ENCODE results near the gene EFEMP2.

EFEMP2 gene

DNA sequence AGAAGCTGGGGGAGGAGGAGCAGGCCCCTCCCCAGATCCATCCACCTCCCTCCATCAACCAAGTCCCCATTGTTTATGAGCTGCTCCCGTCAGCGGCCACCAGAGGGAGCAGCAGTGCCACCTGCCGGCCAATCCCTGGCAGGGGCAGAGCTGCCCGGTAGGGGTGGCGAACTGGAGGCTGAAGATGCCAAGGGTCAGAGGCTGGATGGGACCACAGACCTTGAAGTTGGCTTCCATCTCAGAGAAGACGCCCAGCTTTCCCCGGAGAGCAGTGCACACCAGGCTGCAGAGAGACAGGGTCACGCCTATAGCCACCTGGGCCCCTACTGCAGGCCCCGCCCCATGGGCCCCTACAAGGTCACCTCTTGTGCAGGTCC is 12.1 kb upstream of the EFEMP2 start:
- DNase-seq, result peak; percentile 59

DNA sequence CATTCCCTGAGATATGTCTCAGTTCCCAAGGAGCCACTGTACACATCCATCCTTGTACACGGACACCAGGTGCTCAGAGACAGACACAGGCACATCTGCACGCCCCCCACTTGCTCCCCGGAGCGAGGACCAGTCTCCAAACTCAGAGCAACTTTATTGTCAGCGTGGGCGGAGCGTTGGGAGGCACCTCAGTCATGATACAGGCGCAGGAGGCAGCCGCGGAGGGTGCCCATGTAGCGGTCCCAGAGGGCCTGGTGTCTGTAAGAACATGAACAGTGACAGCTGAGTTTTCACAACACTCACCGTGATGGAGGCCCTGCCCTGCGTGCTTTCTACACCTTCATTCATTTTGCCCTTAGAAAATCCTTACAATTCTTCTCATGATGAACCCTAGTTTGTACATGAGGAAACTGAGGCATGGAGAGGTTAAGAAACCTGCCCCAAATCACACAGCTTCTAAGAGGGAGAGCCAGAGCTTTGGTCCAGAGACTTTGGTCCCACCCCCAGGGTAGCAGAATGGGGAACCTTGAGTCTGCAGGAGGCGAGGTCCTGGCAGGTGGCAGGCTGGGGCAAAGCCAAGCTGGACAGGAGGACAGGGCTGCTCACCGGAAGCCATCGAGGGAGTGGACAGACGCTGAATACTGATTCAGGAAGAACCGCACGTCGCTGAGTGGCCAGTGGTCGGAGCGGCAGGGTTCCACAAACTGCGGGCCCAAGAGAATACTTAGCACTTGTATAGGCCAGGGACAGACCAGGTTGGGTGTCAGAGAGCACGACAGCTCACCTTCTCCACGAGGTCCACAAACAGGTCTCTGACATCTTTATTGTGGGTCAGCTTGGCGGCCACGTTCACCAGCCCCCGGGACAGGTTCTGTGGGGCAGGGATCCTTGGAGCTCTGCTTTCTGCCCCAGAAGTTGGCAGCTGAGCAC is 11.5 kb upstream of the EFEMP2 start:
- no peak for DNase-seq

DNA sequence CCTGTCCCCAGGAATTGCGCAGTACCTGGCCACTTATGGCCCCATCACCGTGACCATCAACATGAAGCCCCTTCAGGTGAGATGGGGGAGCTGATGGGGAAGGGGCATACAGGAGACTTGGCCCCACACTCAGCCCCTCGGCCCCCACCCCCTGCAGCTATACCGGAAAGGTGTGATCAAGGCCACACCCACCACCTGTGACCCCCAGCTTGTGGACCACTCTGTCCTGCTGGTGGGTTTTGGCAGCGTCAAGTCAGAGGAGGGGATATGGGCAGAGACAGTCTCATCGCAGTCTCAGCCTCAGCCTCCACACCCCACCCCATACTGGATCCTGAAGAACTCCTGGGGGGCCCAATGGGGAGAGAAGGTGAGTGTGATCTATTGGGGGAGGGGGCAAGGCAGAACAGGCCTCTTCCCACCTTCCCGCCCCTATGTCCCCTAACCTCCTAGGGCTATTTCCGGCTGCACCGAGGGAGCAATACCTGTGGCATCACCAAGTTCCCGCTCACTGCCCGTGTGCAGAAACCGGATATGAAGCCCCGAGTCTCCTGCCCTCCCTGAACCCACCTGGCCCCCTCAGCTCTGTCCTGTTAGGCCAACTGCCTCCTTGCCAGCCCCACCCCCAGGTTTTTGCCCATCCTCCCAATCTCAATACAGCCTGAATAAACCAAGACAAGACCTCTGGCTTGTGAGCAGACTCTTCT is 10.6 kb upstream of the EFEMP2 start:
- DNase-seq, result no peak

DNA sequence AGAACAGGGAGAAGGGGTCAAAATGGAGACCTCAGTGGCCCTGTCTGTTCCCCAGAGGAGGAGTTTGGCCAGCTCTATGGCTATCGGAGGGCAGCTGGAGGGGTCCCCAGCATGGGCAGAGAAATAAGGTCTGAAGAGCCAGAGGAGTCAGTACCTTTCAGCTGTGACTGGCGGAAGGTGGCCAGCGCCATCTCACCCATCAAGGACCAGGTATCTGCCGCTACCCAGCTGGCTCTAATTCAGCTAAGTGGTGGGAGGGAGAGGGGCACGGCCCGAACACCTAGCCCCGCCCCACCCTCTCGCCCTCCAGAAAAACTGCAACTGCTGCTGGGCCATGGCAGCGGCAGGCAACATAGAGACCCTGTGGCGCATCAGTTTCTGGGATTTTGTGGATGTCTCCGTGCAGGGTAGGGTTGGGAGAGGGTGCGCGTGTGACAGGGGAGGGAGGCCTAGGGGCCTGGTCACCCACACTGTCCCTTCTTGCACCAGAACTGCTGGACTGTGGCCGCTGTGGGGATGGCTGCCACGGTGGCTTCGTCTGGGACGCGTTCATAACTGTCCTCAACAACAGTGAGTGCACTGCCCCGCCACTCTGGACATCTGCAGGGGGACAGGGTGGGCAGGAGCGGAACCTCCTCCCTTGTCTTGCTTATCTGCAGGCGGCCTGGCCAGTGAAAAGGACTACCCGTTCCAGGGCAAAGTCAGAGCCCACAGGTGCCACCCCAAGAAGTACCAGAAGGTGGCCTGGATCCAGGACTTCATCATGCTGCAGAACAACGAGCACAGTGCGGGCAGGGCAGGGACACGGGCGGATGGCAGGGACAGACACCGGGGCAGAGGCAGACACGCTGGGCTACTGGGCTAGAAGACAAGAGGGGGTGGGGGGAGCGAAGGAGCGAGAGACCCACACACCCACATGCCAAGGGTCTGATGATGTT is 9.8 kb upstream of the EFEMP2 start:
- DNase-seq, result no peak

DNA sequence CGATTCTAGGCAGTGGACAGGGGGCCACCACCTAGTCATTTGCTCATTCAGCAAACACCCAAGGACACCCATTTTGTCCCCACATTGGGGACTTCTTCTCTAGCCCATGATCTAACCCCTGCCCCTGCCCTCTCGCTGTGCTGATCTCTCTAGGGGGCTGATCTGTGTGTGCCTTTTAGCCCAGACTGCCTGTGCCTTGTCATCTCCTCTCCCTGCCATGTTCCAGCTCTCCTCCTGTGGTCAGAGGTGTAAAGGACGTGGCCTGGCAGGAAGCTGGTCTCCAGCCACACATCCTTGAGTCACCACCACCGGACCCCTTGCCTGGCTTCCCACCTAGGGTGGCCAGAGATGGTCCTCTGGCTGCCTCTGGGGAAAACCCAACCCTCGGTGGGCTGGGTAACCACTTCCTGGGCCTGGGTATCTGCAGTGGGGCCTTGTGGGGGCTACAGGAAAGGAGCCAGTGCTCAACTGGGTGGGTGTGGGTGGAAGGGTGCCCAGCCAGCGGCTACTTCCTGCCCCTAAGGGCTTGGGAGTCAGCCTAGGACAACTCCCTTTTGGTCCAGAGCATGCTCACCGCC is 8.3 kb upstream of the EFEMP2 start:
- DNase-seq, result no peak

DNA sequence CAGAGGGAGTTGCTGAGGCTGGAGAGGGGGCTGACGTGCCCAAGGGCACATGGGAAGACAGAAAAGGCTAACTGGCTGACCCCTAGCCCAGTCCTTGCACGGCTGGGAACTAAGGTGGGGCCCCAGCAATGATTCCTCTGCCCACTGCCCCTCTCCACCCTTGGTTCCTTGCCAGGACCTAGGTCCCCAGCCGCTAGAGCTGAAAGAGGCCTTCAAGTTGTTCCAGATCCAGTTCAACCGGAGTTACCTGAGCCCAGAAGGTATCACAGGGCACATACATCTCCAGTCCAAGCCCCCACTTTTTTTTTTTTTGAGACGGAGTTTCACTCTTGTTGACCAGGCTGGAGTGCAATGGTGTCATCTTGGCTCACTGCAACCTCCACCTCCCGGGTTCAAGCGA is 7.4 kb upstream of the EFEMP2 start:
- DNase-seq, result no peak

DNA sequence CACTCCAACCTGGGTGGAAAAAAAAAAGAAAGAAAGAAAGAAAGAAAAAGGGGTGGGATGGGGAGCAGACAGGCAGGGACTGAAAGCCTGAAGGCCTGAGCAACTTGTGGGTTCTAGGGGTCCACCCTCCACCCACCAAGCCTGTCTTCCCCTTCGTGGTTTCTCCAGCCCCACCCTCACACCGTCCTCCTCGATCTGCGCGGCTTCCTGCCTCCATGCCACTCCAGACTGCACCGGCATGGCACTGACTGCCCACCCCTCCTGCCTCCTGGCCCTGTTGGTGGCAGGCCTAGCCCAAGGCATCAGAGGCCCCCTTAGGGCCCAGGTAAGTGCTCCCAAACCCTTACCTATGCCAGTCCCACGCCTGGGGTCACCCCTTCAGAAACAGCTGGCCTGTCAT is 7.0 kb upstream of the EFEMP2 start, which contains the start of gene CTSW:
CTSW (plus strand) TSS at position 221 of the 400 bp plus-strand sequence; CDS start at position 239, 18 bp downstream.
- no peak for DNase-seq

DNA sequence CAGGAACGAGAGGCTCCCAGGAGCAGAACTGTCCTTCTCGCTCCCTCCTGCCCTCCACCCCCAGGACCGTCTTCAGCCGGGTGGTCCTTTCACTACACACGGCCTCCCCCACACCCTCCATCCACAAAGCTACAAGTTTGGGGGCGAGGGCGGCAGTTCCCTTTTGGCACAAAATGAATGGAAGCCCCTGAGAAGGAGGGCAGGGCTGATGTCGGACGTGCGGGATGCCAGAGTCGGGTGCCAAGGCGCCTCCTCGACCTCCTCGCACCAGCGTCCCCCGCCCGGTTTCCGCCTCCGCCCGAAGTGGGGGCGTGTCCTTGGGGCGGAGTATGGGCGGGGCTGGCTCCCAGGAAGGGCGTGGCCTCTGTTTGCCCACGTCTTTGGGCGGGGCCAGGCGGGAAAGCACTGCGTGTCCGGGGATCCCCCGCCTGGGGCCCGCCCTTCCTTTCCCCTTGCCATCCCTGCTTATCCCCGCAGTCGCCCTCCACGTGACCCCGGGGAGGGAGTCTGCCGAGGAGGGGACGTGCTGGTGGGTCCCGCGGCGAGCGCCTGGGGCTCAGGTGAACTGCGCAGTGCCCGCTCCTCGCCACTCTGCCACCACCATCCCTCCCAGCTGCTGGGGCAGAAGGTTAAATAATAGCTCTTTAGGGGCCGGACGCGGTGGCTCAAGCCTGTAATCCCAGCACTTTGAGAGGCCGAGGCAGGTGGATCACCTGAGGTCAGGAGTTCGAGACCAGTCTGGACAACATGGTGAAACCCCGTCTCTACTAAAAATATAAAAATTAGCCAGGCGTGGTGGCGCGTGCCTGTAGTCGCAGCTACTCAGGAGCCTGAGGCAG is 937 bp upstream of the EFEMP2 start:
- peak; percentile 83 for DNase-seq

DNA sequence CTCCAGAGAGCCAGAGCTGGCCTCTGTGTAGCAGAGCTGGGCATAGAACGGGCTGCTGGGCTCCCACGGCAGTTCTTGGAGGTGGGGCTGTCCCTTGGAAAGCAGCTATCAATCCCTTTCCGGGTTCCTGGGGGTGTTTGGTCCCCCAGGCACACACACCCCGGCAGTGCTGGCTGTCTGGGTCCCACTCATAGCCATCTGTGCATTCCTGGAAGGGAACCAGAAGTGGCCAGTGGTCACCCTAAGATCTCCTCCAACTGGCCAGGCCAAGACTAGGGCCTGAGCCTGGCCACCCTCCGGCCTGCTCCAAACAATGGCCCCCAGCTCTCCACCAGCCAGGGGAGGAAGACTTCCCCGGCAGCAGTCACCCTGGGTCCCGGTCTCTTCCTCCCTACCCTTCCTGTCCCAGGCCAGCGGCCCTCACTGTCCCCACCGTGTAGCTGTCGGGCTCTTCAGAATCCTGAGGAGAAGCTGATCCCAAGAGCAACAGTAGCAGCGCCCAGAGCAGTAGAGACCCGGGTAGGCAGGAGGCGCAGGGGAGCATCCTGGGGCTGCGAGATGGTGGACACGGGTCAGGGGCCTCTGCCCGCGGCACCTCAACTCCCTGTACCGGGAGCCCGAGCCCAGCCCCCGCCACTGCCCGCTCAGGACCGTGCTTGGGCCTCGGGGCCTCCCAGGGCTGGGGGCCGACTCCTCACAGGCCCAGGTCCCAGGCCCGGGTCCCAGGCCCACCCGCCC is 620 bp downstream of the EFEMP2 start:
- no peak for DNase-seq

DNA sequence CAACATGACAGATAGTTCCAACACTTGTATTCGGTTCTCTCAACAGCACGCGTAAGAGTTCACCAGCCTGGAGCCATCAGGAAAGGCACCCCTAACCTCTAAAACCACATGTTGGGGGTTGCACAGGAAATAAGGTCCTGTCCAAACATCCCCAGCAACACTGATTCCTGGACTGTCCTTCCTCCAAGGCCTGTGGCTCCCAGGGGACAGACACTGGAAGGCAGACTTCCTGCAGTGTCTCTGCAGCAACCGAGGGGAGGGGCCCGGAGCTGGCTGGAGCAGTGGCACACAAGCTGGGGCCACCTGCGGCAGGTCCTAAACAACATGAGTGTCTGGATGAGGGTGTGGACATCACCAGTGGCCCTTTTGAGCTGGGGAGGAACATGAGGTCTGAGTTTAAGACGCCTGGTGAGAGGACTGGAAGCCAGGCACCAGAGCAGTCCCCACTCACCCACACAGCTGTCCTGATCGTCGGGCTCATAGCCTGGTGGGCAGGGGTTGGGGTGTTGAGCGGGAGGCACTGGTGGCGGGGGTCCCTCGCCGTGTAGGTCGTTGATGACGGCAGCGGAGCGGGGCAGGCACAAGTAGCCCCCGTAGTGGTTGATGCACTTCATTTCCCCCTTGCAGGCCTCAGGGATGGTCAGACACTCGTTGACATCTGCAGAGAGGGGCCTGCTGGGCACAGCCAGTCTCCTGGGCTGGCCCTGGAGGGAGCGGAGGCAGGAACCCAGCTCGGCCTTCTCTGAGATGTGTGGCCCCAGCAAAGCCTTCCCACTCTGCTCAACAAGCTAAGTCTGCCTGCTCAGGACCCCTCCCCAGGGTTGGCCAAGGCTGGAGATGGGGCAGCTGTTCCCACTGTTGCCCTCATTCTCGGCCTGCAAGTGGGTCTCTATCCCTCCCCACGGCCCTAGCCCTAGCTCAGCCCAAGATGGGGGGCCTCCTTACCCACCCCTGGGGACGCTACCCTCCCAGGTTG is 1.6 kb downstream of the EFEMP2 start:
- DNase-seq, result no peak

DNA sequence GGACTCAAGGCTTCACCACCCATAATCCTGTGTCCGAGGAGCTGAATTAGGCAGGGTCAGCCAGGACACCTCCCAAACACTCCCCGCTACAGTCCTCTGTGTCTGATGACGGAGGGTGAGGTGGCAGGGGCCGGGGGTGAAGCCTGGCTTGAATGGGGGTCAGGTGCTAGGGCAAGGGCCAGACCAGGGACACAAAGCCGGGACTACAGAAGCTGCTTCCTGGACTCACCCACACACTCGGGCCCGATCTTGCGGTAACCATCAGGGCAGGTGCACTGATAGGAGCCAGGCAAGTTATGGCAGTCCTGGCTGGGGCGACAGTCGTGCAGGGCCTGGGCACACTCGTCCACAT is 2.3 kb downstream of the EFEMP2 start:
- DNase-seq, result no peak

DNA sequence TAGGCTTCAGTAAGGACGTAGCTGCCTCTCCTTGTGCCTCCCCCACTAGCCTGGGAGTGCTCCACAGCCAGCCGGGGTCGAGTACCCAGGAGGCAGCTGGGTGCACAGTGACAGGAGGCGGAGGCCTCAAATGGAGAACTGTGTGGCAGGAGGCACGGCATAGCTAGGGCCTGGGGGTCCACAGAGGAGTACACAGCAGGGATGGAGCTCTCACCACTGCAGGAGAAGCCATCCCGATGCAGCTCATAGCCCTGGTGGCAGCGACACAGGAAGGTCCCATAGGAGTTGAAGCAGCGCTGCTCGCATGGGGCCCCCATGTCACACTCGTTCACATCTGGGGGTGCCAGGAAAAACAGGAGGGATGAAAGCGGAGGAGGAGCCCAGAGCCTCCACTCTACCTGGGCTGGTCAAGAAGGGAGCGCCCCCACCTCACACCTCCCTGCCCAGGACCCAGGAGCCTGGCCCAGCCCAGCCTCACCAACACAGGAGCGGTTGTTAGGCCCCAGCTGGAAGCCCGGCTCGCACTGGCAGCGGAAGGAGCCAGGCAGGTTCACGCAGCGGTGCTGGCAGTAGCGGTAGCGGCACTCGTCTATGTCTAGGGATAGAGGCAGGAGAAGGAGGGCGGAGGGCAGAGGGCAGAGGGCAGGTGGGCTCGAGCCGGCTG is 2.8 kb downstream of the EFEMP2 start:
- DNase-seq, result no peak

DNA sequence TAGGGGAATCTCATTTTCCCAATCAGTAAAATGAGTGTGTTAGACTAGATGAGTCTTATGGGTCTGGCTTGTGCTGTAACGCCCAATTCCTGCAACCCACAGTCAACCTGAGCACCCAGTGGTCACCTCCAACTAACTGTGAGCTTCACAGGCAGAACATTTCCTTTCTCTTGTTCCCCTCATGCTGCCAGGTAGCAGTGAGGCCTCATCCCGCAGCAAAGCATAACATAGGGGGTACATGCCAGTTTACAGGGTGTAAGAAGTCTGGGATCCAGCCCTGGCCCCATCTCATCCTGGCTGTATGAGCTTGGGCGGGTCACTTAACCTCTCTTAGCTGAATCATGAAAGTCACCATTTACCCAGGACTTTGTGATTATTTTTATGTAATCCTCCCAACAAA is 3.7 kb downstream of the EFEMP2 start:
- DNase-seq, result no peak

DNA sequence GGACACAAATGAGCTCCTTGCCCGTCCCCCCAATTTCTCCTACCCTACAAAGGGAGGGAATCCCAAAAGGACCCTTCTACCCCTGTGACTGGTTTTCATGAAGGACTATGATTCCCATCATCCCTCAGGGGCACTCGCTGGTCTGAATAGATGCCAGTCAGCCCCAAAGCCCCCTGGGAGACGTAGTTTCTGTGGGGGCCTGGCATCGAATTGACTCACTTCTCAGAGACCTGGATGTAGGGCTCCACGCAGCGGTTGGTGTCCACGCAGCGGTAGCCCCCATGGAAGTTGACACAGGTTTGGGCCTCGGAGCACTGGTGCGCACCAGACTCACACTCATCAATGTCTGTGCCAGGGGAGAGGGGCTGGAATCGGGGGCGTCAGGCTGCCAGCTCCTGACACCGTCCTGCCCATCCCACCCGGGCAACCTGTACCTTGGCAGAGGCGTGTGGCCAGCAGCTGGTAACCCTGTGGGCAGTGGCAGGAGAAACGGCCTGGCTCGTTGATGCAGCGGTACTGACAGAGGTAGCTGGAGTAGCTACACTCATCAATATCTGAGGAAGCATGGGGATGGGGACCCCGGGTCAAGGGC is 4.4 kb downstream of the EFEMP2 start:
- no peak for DNase-seq

DNA sequence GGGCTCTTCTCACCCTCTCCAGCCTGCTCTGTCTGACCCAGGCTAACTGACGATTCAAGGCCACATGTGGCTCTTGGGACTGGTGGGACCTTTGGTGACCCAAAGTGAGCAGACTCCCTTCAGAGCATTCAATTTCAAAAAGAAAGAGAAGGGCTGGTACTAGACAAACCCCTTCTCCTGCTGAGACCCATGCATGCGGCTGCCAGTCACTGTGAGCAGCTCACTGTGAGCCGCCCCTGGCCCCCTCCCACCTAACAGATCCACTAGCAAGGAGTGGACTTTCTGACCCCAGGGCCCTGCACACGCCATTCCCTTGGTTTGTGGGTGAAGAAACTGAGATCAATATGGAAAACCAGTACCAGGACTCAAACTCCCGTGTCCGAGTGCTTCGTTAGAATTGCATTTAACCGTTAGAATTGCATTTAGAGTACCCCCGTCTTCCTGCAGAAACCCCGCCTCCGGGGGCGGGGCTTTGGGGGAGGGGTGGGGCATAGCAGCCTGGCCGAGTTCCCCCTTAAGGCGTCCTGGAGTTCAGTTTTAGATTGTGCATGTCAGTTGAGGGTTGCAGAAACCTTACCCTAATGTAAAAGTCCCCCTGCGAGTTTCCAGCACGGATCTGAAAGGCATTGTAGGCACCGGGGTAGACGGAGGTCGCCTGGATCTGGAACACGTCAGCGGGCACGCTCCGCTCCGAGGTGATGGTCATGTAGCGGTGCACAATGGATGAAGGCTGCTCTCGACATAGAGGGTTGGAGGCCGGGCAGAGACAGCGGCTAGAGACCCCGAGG is 5.1 kb downstream of the EFEMP2 start:
- no peak for DNase-seq

DNA sequence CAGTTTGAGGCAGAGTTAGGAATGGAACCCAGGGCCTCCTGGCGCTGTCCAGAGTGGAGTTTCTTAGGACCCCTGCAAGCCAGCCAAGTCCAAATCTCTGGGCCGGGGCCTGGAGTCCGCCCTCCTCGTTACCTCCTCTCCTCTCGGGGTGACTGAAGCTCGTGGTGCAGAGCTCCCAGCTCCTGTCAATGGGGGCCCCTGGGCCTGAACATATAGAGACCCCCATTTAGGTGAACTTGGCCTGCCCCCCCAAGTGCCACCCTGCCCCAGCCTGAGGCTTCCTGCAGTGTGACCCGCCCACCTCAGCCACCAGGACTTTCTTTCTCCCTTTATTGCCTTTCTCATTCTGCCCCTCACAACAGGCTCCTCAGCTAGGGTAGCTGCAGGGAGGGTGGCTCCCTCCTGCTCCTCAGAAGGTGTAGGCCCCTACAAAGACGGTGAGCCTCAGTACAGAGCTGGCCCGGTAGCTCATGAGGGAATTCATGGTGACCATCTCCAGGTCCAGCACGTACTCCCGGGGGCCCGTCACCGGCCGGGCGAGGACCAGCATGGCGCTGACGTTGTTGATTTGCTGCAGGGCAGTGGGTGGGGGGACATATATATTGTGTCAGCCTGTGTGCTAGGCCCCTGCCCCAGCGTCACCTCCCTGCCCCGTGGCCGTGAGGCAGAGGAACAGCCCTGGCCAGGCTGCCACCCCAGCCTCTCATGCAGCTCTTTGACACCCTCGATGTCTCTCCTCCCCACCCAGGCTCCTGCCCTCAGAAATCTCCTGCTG is 5.9 kb downstream of the EFEMP2 start:
- no peak for DNase-seq

DNA sequence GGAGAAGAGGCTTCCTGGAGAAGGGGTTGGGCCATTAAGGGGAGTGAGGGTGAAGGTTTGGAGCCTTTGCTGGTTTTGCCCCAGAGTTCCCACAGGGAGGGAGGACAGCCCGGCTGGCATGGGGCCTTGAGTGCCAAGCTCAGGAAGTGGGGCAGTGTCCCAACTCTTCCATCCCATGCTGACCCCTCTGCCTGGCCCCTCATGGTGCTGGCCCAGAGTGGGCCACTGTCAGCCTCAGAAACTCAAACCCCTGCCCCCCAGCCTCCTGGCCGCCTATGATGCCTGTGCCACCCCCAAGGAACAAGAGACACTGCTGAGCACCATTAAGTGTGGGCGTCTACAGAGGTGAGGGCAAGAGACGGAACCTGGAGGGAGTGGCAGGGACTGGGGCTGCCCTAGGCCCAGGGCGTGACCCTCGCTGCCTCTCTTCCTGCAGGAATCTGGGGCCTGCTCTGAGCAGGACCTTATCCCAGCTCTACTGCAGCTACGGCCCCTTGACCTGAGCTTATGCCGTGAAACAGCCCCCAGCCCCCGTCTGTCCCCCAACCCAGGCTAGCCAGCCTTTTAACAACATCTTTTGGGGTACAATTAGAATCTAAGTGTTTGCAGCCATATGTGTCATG is 6.9 kb downstream of the EFEMP2 start:
- DNase-seq, result no peak

All from NCI-H226 (cell line).